ENCODE measurements around the gene SOX14. TPM values are rescaled to one million over a fixed set of nuclear protein-coding genes. Genes with fewer than 3 reads are reported as not detected.

The SOX14 gene
- total RNA-seq, 4 donors from 2014 or later, result not detected

- intact Hi-C loops (cut with DNase I; ENCODE audit: low total_unique reads), result no loop called here
- WGBS, 2 donors, result 5 to 6% methylated on average over 31 to 34 of the region's 34 CpGs
- TF ChIP-seq, protein P1, sequence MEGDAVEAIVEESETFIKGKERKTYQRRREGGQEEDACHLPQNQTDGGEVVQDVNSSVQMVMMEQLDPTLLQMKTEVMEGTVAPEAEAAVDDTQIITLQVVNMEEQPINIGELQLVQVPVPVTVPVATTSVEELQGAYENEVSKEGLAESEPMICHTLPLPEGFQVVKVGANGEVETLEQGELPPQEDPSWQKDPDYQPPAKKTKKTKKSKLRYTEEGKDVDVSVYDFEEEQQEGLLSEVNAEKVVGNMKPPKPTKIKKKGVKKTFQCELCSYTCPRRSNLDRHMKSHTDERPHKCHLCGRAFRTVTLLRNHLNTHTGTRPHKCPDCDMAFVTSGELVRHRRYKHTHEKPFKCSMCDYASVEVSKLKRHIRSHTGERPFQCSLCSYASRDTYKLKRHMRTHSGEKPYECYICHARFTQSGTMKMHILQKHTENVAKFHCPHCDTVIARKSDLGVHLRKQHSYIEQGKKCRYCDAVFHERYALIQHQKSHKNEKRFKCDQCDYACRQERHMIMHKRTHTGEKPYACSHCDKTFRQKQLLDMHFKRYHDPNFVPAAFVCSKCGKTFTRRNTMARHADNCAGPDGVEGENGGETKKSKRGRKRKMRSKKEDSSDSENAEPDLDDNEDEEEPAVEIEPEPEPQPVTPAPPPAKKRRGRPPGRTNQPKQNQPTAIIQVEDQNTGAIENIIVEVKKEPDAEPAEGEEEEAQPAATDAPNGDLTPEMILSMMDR (IDR thresholded peaks at IDR 0.05), result no peak
- no peak for TF ChIP-seq POLR2A (IDR thresholded peaks at IDR 0.05)
- no peak for DNase-seq (ENCODE audit: low spot score in 2 of 2)
- no peak overlapping the region for H3K4me3 ChIP-seq (ENCODE audit: low read depth, poor library complexity, severe bottlenecking)
These were observed 1.2 kb upstream of the SOX14 start for GRCh38 chr3:137762674-137763593.

DNA sequence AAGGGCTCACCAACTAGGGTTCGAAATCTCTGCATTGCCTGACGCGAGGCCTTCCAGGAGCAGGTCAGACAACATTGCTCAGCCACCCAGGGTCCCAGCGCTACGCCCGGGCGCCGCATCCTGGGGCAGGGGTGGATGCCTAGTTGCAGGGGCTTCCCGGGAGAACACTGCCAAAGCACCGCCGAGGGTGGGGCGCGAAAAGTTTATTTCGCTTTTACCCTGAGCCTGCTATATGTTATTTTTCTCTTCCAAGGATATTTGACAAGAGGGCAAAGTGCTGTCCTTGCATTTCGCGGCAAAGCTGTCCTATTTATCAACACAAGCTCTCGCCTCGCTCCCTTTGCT is 549 bp upstream of the SOX14 start:
- peak in 1 of 2 donors; percentile 82 for DNase-seq (ENCODE audit: low spot score in 2 of 2)
- intact Hi-C loops (cut with DNase I; ENCODE audit: low total_unique reads), result no loop called here
- no peak overlapping the region for H3K4me3 ChIP-seq (ENCODE audit: low read depth, poor library complexity, severe bottlenecking)
- WGBS, 2 donors, result 0 to 1% methylated on average over 18 of the region's 18 CpGs
- TF ChIP-seq, protein P1 (IDR thresholded peaks at IDR 0.05), result no peak
- TF ChIP-seq POLR2A (IDR thresholded peaks at IDR 0.05), result no peak

- TF ChIP-seq POLR2A (IDR thresholded peaks at IDR 0.05), result no peak
- TF ChIP-seq, protein P1 (IDR thresholded peaks at IDR 0.05), result no peak
- intact Hi-C loops (cut with DNase I; ENCODE audit: low total_unique reads), result no loop called here
- no peak for DNase-seq (ENCODE audit: low spot score in 2 of 2)
- H3K4me3 ChIP-seq (ENCODE audit: low read depth, poor library complexity, severe bottlenecking), result no peak overlapping the region
- 3 to 4% methylated on average over 24 to 28 of the region's 58 CpGs for WGBS, 2 donors
These were observed 621 bp downstream of the SOX14 start for GRCh38 chr3:137764563-137765309.

DNA sequence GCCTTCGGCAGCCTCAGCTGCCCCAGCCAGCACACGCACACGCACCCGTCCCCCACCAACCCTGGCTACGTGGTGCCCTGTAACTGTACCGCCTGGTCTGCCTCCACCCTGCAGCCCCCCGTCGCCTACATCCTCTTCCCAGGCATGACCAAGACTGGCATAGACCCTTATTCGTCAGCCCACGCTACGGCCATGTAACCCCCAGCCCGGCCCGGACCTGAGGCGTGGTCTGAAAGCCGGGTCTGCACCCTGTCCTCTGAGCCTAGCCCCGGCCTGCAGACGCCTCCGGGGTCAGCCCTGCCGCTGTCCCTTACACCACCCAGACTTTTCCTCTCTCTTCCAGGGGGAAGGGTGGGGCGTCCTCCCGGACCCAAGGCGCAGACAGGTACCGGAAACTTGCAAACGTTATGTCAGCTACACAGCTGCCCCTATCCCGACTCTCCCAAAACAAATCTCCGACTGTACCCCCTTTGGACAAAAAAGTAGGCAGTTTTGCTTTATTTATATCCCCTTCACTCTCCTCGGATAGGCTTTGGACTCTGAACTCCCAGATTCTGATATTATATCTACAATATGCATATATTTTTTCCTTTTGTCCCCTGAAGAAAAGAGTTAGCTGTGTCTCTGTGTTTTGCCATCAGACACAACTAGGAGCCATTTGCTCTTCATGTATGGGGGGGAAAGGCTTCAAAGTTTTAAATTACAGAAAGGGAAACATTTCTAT is 1.4 kb downstream of the SOX14 start:
- no peak overlapping the region for H3K4me3 ChIP-seq (ENCODE audit: low read depth, poor library complexity, severe bottlenecking)
- no peak for TF ChIP-seq POLR2A (IDR thresholded peaks at IDR 0.05)
- TF ChIP-seq, protein P1 (IDR thresholded peaks at IDR 0.05), result no peak
- intact Hi-C loops (cut with DNase I; ENCODE audit: low total_unique reads), result no loop called here
- WGBS, 2 donors, result 5% methylated on average over 13 to 26 of the region's 27 CpGs
- DNase-seq (ENCODE audit: low spot score in 2 of 2), result no peak

DNA sequence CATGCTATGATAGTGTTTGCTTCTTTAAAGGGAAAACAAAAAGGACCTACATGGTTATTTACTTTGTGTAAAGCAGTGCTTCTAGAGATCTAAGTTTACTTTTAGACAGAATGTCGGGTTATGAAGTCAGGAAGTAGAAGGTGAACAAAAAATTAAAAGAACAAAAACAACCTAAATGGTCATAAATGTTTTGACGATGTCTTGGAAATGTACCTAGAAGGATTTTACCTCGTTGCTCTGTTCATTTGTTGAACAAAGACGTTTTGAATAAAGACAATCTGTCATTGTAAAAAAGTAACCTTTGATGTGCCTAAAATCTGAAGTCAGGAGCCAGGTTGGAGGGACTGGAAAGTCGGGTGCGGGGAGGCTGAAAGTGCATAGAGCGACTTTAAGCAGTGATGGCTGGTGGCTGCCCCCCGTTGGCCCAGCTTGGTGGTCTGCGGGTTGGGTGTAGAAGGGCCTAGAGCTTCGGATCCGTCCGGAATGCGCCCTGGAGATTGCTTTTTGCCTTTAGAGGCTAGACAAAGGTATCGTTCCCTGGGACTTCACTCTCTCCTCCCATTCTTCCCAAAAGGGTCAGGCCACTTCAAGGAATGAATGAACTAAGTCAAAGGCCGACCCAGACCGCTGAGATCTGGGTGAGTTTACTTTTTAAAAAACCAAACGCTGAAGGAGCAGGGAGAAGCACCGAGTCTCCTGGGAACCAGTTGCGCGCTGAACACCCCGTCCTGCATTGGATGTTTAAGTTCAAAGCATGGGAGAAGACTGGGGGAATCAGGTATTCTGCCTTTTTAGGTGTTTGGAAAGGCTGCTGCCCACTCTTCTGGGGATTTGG is 2.1 kb downstream of the SOX14 start:
- TF ChIP-seq, protein P1 (IDR thresholded peaks at IDR 0.05), result no peak
- TF ChIP-seq POLR2A (IDR thresholded peaks at IDR 0.05), result no peak
- no peak for DNase-seq (ENCODE audit: low spot score in 2 of 2)
- intact Hi-C loops (cut with DNase I; ENCODE audit: low total_unique reads), result no loop called here
- no peak overlapping the region for H3K4me3 ChIP-seq (ENCODE audit: low read depth, poor library complexity, severe bottlenecking)
- 6 to 7% methylated on average over 21 of the region's 21 CpGs for WGBS, 2 donors

Measured in lower leg skin (tissue), 4 donors.